Smooth muscle cell of the coronary artery (primary cell): Measurements from ENCODE around the gene FAM89B. TPM values are rescaled to one million over a fixed set of nuclear protein-coding genes. Genes with fewer than 3 reads are reported as not detected.

ENCODE experiments used
- total RNA-seq: library from RNA; depleted of rRNA; stranded (reverse); fragments of >200 nt; gene quantifications from 2 replicates; pipeline ENCODE4 v1.2.3, GENCODE V29; 2014; ENCODE audit warnings: low replicate concordance

The FAM89B gene
- 5.5 and 27.7 TPM in 2 replicates for total RNA-seq

GRCh38 chr11:65572356-65573051 is at the start of gene FAM89B:
TSS of gene FAM89B (plus strand) at chr11:65572538. CDS start at chr11:65572670, 132 bp downstream.

GRCh38 chr11:65524741-65525545 is 47.4 kb upstream of the FAM89B start, which contains the start of gene SCYL1:
TSS of gene SCYL1 (plus strand) at chr11:65525083. CDS start at chr11:65525154, 71 bp downstream.

GRCh38 chr11:65558002-65558929 is 14.1 kb upstream of the FAM89B start, which contains the start of gene LTBP3:
TSS of gene LTBP3 (minus strand) at chr11:65558359. CDS start at chr11:65557959, 400 bp downstream.

GRCh38 chr11:65569973-65570918 is 2.1 kb upstream of the FAM89B start, which contains the start of gene ZNRD2:
TSS of gene ZNRD2 (plus strand) at chr11:65570477. CDS start at chr11:65570492, 15 bp downstream.

GRCh38 chr11:65575568-65576231 is 3.4 kb downstream of the FAM89B start, which contains the start of gene EHBP1L1:
TSS of gene EHBP1L1 (plus strand) at chr11:65576053. CDS start at chr11:65576303, 250 bp downstream.

GRCh38 chr11:65595543-65596281 is 23.4 kb downstream of the FAM89B start, which contains the start of gene KCNK7:
TSS of gene KCNK7 (minus strand) at chr11:65595800. CDS start at chr11:65595772, 28 bp downstream.

GRCh38 chr11:65615229-65615949 is 43.1 kb downstream of the FAM89B start, which contains the start of gene PCNX3:
TSS of gene PCNX3 (plus strand) at chr11:65615776. CDS start at chr11:65616312, 536 bp downstream.

Other genes starting within 250 kb of the FAM89B start
- 19.4 and 27.6 TPM in 2 replicates for gene DPF2, start 238.7 kb upstream of the FAM89B start, total RNA-seq
- 0.15 TPM in 1 of 2 replicates, not detected in the other for gene TIGD3, start 217.8 kb upstream of the FAM89B start, total RNA-seq
- gene SLC25A45, start 189.9 kb upstream of the FAM89B start, total RNA-seq: 1.4 and 2.3 TPM in 2 replicates
- gene FRMD8, start 185.9 kb upstream of the FAM89B start, total RNA-seq: 20.6 and 36.7 TPM in 2 replicates
- 109 and 295 TPM in 2 replicates for gene NEAT1, start 149.7 kb upstream of the FAM89B start, total RNA-seq
- 5,186 and 7,371 TPM in 2 replicates for gene MALAT1, start 73.5 kb upstream of the FAM89B start, total RNA-seq
- gene SCYL1, start 47.5 kb upstream of the FAM89B start, total RNA-seq: 81.3 and 110 TPM in 2 replicates
- 30.2 and 64.4 TPM in 2 replicates for gene LTBP3, start 14.2 kb upstream of the FAM89B start, total RNA-seq
- 34.3 and 43.3 TPM in 2 replicates for gene ZNRD2, start 2.1 kb upstream of the FAM89B start, total RNA-seq
- 46.1 and 54.4 TPM in 2 replicates for gene EHBP1L1, start 3.5 kb downstream of the FAM89B start, total RNA-seq
- gene KCNK7, start 23.3 kb downstream of the FAM89B start, total RNA-seq: 0.23 TPM in 1 of 2 replicates, not detected in the other
- gene MAP3K11, start 41.7 kb downstream of the FAM89B start, total RNA-seq: 19.1 and 20.2 TPM in 2 replicates
- 10.4 and 10.5 TPM in 2 replicates for gene PCNX3, start 43.2 kb downstream of the FAM89B start, total RNA-seq
- gene SIPA1, start 65.6 kb downstream of the FAM89B start, total RNA-seq: 10.2 and 14.0 TPM in 2 replicates
- 12.9 and 17.1 TPM in 2 replicates for gene RELA, start 90.4 kb downstream of the FAM89B start, total RNA-seq
- 42.8 and 57.1 TPM in 2 replicates for gene KAT5, start 139.7 kb downstream of the FAM89B start, total RNA-seq
- gene RNASEH2C, start 148.3 kb downstream of the FAM89B start, total RNA-seq: 37.2 and 40.5 TPM in 2 replicates
- 1.9 and 4.4 TPM in 2 replicates for gene AP5B1, start 208.4 kb downstream of the FAM89B start, total RNA-seq
- gene OVOL1, start 214.5 kb downstream of the FAM89B start, total RNA-seq: not detected in 2 replicates